GM18520 (cell line): ENCODE measurements around the gene ARHGAP26.

Experiments
- ATAC-seq: cut with Tn5 transposase; IDR thresholded peaks from one replicate; pipeline ENCODE4 v1.9.1; 2021; ENCODE audit not compliant: unreplicated experiment

ARHGAP26 gene

DNA sequence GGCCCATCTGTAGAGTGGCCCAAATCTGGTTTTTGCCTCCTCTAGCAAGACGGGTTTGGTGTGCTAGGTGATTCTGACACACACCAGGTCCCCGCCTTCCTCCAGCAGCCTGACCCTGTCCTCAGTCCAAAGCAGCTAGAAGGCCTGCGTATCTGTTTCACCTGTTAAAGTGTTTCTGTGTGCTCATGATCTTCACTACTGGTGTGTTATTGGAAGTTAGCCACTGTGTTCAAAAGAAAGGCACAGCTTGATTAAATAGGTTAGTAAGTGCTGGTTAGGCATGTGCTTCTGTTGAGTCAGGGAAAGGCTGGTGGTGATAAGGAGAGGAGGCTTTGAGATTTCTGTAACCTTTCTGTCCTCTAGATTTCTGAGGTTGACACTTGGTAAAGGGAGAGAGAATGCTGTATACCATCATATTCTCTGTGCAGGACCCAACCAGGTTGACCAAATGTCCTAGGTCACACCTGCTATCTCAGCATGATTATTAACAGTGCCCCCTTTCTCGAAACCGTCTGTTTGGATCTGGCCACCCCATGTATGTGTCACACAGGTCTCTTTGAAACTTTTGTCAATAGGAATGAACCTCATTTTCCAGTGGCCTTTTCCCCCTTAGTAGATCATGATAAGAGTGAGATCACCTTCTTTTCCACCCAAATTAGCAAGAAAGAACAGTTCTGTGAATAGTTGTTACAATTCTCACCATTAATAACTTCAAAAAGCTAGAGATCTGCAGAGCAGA, 58.8 kb downstream of the ARHGAP26 start:
- no peak for ATAC-seq

DNA sequence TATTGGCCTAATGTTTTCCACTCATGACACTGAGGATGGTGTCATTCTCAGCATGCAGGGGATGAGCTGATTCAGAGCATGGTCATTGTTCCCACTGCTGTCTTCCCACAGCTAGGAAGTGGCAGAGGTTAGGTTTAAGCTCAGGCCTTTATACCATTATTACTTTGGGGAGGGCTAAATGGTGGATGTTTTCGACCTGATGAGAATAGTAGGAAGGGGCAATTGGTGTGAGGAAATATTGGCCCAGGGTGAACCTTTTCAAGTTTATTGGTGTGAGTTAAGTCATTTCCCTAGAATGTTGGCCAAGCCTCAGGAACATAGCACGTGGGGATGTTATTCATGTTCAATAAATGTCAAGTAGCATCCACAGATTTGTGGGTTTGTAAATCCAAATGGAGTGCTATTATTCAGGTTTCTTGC, 59.6 kb downstream of the ARHGAP26 start:
- no peak for ATAC-seq

DNA sequence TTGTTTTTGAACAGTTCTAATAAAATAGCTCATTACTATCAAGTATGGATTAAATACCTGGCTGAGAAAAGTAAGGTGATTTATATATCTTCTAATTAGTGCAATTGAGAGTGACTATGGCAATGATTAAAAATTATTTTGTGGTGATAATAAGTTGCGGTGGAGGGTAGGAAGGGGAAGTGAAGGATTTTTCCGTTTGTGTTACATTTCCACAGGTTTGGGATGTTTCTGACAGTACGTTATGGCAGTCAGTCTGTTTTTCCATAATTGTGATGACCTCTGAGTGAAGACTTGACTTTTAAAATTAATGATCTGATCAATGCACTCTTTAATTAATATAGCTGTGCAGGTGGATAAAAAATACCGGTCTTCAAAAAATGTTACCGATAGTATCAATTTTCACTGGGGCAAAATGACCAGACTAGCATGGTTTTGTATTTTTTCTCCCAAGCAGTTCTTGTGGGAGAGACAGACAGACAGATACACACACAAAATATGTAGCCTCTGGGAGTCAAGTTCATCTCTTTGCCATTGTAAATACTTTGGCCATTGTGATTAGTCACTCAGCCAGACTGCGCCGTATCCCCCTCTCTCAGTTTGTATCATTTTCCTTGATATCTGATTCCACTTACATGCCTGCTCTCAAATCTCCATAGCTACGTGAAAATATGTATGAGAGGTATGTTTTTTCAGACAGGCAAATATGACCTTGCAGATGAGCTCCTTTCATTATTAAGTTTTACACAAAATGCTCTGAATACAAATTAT, 60.2 kb downstream of the ARHGAP26 start:
- no peak for ATAC-seq

DNA sequence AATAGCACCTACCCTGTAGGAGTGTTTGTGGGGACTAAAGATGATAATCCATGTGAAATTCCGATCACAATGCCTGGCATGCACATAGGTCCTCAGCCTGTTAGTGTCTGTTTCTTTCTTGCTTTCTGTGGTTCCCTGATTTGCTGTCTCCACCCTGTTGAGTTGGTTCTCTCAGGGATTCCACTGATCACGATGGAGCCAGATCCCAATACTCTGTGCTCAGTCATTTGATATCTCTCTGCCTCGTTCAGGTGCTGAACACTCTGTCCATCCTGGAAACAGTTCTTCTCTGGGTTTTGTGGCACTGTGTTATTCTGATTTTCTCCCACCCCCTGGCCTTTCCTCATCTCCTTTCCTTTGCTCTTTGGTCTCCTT, 60.8 kb downstream of the ARHGAP26 start:
- no peak for ATAC-seq

DNA sequence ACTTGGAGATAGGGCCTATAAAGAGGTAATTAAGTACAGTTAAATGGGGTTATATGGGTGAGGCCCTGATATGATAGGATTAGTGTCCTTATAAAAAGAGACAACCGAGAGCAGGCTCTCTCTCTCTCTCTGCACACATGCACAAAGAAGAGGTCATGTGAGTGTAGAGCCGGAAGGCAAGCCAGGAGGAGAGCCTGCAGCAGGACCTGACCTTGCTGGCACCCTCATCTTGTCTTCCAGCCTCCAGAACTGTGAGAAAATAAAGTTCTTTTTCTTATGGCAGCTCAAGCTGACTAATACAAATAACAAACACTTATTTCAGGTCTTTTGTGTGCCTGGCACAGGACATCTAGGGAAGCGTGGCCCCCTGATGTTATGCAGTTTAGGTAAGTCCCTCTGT, 62.1 kb downstream of the ARHGAP26 start:
- no peak for ATAC-seq

DNA sequence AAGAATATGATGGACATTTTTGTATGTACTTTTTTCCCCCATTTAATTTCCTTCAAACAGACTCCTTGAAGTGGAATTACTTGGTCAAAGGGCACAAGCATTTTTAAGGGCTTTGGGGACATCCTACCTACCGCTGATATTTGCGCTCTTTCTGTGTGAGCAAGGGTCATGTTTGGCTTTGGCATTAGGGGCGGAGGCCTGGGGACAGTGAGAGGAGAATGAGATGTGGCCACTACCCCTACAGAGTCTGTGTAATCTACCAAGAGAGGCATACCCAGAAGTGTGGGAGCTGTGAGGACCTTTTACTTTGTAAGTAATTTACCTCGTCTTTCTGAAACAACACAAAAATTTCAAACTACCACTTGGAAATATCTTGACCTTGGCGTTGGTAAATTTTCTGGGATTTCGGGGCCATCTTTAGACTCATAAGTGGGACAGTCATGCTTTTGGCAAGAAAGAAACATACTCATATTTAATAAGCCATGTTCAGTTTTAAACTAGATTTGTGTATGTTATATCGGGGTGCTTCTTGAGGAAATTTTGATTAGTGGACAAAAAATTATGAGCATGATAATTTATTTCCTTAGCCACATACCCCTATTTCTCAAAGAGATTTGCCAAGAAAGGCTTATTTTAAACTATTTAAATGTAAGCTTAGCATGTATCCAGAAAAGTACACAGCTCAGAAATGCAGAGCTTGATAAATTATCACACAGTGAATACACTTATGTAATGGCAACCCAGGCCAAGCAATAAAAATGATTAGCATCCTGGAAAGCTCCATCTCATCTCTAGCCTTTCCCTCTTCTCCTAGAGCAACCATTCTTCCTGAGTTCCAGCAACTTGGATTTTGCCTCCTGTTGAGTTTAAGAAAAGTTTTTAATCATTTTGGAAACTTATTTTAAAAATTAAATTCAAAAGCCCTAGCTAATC, 63.6 kb downstream of the ARHGAP26 start:
- no peak for ATAC-seq

DNA sequence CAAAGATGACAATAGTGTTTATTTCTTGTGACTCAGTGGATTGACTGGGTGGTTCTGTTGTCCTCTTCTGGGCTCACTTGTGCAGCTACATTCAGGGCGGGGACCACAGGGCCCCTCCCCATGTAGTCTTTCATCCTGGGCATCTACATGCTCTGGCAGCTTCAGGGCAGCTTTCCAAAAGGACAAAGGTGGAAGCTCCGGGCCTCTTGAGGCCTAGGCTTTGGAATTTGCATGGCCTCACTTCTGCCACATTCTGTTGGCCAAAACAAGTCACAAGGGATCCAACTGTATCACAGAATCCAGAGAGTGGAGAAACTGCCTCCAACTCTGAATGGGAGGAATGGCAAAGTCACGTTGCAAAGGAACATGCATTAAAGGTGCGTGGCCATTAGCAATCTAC, 64.3 kb downstream of the ARHGAP26 start:
- ATAC-seq: no peak

DNA sequence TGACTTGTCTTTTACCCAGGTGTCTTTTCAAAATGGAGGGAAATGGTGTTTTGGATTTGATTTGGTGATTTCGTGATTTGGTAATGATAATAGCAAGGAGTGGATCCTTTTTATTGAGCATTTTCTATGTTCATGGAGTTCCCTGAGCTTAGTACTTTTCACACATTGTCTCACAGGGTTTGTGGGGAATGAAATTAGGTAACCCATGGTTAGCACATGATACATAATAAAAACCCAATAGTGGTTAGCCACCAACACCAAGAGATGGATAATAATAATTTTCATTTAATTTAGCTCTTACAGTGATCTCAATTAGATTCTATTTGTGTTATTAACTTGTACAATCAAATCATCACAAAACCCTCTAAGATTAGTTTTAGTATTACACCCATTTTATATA, 65.4 kb downstream of the ARHGAP26 start:
- no peak for ATAC-seq

DNA sequence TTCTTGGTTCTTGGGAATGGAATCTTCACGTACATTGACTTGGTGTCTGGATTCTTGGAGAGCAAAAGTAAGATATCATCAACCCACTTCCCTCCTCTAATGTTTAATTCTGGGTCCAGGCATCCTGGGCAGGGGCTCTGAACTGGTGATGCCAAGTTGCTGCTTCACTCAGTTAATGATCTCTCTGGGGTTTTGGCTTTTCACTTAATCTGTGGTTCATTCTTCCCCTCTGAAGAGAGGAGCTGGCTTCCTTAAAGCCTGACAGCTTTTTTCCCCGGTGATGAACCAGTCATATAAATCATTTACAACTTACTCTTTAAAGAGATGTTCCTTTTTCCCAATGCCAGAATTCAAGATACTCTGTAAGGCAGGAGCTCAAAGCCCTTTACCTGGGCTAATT, 65.9 kb downstream of the ARHGAP26 start:
- ATAC-seq: no peak

DNA sequence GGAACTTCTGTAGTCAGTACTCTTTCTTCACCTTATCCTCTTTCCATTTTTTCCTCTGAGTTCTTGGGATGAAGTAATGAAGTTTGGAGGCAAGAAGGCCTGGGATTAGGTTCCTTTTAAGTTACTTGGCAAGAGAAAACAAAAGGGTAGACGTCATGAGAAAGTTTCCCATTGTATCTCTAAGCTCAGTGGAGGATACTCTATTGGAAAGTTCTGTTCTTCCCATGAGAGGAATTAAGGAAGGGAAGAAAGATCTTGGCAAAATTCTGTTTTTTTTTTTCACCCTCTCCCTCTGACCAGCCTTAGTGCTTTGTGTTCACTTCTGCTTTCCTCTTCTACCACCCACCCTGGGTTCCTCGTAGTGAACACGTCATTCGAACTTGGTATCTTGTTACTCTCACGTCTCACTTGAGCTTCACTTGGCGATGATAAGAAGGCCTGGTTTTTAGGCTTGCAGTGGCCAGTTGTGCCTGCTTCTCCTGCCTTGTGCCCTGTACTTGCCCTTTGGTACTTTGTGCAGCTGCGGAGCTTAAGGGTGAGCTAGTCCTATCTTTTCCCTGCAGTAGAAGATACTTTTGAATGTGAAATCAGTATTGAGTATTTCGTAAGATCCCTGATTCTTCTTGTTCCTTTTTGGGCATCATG, 67.0 kb downstream of the ARHGAP26 start:
- ATAC-seq: no peak

DNA sequence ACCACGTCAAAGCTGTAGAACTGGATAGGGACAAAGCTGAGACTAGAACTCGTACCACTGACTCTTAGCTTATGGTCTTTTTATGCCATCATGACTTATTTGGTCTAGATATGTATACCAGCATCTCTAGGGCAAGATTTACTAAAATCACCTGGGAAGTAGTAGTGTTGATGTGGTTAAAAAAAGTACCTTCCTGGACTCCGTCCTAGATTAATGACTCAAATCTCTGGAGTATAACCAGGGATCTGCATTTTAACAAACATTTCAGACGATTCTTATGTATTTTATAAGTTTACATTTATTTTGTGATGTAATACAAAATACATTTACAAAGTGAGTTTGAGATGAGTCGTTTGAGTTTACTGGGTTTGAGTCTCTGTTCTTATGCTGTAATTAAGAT, 68.7 kb downstream of the ARHGAP26 start:
- no peak for ATAC-seq

DNA sequence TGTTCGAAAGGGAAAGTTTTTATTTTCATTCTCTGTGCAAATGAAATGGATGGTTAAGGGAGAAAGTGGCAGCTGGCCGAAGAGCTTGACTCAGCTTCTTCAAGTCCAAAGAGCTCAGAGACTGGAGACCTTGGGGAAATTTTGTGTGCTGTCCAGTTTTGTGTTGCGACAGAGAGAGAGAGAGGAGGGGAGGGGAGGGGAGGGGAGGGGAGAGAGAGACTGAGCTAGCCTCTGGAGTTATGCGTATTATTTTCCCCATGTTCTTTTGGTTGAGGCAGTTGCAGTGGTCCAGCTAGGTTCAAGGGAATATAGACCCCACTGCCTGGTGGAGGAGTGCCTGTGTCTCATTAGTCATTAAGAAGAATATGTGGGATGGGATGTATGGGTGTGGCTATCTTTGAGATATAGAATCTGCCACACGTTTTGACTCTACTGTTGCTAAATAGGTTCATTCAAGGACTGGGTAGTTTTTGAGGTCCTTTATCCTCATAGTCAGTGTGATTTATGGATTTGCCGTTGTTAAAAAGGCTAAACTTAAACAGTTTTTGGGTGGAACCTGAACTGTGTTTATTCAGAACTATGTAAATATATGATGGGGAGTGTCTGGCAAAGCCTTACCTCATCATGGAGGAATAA, 69.7 kb downstream of the ARHGAP26 start:
- no peak for ATAC-seq

DNA sequence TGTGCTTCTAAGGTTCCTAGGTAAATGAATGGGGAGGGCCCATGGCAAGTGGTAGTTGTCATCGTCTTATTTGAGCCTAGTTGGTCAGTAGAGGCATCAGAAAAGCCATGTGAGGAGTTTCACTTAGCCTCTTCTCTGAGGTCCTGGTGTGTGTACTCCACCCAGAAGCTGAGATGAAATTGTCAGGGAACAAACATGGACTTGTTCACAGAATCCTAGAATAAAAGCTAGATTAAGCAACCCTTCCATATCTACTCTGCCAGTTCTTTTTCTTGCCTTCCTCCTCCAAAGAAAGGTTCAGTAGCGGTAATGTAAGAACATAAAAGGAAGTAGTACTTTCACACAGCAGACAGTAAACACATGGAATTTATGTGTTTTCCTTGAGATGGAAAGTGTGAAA, 70.4 kb downstream of the ARHGAP26 start:
- ATAC-seq: no peak

DNA sequence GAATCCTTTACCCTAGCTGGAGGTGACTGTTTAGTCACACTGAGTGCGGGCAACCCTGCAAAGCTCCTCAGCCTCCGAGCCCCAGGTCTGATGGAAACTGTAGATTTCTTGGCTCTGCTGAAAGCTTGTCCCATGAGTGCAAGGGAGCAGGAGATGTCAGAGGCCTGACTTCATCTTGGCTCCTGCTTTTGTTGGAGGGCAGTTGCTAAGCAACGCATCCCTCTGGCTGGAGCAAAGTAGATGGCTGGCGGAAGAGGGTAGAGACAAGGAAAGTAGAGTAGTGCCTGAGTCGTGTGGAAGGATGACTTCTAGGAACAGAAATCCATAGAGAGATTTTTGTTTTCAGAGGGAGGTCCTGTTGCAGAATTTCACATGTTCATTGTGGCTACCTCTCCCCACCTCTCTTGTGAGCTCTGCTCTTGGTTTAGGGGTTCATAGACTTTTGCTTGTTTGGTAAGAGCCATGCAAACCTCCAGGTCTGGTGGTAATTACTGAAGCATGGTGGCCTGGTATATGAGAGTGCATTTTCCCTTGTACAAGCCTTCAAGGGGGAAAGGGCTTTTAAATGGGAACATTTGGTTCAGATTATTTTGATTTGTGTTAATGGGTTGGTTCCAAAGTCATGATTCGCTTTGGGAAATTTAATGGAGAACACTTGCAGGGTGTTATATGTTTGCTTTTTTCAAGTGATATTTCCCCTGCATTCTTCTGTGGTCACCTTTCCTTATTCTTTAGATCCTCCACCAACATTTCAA, 71.5 kb downstream of the ARHGAP26 start:
- no peak for ATAC-seq

DNA sequence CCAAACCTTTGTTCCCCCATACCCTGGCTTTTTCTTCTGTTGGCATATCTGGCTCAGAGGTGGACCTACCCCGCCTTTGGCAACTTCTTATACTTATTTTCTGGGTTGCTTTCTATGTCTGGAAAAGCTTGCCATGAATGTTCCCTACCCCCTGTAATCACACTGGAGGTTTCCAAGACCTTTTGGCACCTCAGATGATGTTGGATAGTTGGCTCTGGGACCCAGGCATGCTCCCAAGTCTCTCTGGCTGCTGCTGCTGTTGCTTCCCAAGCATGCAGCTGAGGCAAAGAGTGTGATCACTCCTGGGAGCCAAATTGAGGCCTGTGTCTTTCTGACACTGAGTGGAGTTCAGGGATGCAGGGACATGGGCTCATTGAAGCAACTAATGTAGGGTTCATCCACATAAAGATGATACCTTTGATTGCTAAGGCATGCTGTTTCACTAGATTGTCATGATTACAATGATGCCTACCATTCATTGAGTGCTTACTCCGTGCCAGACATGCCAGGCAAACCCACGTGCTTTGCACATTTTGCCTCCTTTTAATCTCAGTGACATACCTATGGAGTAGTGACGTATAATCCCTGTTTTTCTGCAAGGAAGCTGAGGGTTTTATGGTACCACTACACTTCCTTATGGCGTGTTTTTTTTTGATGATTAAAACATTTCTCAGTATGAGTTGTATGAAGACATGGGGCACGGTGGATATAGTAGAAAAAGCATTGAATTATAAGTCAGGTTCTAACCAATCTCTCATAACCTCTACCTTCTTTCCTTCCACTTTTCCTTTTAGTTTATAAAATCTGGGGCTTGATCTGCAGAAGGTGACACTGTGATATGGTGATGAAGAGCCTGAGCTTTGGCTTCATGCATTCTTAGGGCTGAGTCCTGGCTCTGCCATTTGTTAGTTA, 73.1 kb downstream of the ARHGAP26 start:
- ATAC-seq: no peak

DNA sequence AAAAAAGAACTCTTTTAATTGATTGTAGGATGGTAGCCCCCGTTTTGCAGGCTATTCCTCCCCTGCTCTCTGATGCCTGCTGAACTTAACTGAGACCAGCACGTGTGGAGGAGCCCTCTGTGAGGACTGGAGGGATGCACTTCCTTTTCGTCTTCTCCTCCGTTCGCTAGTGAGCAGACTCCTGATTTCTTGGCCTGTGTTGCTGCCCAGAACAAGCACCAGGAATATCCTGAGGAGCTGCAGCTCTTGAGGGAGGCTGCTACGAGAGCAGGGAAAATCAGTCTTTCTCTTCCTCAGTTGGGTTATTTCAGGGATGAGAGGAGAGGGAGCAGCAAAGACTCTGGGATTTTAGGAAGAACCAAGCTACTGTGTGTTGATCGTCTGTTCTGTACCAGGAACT, 74.7 kb downstream of the ARHGAP26 start:
- no peak for ATAC-seq

DNA sequence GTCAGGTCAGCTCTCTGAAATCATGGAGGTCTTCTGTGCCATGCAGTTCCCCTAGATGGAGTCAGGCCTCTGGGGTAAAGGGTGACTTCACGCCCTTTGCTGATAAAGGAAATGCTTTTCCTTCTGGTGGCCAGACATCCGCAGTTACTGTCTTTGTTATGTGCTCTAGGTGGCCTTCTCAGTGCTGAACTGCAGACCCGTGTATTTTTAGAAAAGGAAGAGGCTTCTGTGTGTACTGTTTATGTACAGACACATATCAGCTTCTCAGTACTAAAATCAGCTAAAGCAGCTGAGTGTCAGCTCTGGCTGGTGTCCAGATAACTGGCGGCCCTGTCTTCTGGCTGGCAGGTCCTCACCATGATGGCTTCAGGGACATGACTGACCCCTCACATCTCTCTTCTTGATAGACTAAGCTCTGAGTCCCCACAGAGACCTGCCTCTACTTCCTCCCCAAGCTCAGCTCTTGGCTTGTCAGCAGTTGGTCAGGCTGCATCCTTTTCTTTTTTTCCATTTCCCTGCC, 75.3 kb downstream of the ARHGAP26 start:
- no peak for ATAC-seq

DNA sequence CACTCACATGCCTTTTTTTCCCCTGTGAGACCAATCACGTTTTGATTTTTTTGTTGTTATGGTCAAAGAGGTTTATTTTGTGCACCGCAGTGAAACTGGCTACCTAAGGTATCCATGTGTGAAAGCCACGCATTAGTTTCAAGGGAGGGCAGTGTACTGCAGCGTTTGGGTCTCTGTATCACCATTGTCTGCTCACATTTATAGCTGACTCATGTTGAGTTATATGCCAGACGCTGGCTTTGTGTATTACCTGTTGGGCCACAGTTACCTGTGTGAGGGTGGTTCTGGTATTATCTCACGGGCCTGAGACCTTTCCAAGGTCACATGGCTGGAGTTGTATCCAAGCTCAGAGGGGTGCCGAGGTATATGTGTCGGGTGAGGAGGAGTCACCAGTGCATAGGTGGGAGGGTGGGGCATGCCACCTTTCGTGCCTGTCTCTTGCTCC, 75.8 kb downstream of the ARHGAP26 start:
- ATAC-seq: no peak

DNA sequence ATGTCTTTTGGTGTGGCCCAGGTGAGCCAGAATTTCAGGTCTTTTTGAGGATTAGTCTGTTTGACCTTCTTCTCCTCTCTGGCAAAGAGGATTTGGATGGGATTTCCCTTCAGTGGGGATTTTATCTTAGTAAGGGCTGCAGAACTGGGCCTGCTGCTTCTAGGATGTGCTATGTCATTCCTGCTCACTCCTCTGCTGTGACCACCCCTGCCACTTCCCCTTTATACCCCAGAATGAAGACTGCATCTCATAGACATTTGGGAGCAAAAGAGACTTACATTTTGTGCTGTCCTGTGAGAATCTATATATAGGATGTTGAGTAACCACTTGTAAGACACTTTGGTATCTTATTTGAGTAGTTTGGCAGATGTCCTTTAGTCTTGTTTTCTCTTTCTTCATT, 76.2 kb downstream of the ARHGAP26 start:
- no peak for ATAC-seq
